ENCODE data around the gene CLPSL1. TPM values are rescaled to one million over a fixed set of nuclear protein-coding genes. Genes with fewer than 3 reads are reported as not detected.

The CLPSL1 gene
- total and polyA plus RNA-seq, 2 of the 13 experiments (the other 11 are each of a cell fraction or from before 2014, with no cell fraction given), result not detected

DNA sequence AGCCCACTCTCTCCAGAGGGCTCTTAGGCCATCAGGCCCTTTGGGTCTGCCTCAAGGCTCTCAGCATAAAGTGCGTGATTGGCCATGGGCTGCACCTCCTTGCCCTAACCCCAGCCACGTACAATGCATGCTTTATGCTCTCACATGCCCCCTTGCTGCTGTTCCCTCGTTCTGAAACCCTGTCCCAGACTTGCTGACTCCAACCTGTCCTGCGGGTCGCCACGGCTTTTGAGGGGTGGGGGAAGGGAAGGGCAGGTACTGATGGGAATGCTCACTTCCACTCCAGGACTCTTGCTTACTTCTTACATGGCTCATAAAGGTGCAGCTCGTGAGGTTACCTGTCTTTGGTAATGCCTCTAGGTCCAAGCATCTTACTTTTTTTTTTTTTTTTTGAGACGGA is 38.0 kb upstream of the CLPSL1 start (continued):
- TF ChIP-seq, protein P1, sequence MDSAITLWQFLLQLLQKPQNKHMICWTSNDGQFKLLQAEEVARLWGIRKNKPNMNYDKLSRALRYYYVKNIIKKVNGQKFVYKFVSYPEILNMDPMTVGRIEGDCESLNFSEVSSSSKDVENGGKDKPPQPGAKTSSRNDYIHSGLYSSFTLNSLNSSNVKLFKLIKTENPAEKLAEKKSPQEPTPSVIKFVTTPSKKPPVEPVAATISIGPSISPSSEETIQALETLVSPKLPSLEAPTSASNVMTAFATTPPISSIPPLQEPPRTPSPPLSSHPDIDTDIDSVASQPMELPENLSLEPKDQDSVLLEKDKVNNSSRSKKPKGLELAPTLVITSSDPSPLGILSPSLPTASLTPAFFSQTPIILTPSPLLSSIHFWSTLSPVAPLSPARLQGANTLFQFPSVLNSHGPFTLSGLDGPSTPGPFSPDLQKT (CRISPR knock-in tag; IDR thresholded peaks at IDR 0.05; ENCODE audit: borderline replicate concordance), result no peak
- TF ChIP-seq DR1 (CRISPR knock-in tag; IDR thresholded peaks at IDR 0.05) (no peak), ZNF33A (CRISPR knock-in tag; IDR thresholded peaks at IDR 0.05; ENCODE audit: borderline replicate concordance) (no peak), RBM22 (optimal IDR thresholded peaks at IDR 0.05; ENCODE audit: low read length) (no peak), ZKSCAN5 (CRISPR knock-in tag; IDR thresholded peaks at IDR 0.05) (no peak), ZFP62 (CRISPR knock-in tag; IDR thresholded peaks at IDR 0.05) (no peak), KAT7 (CRISPR knock-in tag; IDR thresholded peaks at IDR 0.05; ENCODE audit: borderline replicate concordance) (no peak), ZNF317 (CRISPR knock-in tag; IDR thresholded peaks at IDR 0.05) (no peak), SNRNP70 (IDR thresholded peaks at IDR 0.05; ENCODE audit: low read depth, low read length) (no peak), YY1 (IDR thresholded peaks at IDR 0.05; ENCODE audit: insufficient read depth, insufficient replicate concordance, low read depth, low read length) (no peak), FOXA3 (CRISPR knock-in tag; IDR thresholded peaks at IDR 0.05) (no peak), SKI (IDR thresholded peaks at IDR 0.05; ENCODE audit: partially characterized antibody) (no peak), ISL2 (CRISPR knock-in tag; IDR thresholded peaks at IDR 0.05) (no peak), AFF4 (CRISPR knock-in tag; IDR thresholded peaks at IDR 0.05) (no peak), PBX3 (CRISPR knock-in tag; IDR thresholded peaks at IDR 0.05; ENCODE audit: borderline replicate concordance) (no peak), ZNF136 (CRISPR knock-in tag; IDR thresholded peaks at IDR 0.05; ENCODE audit: low read depth) (no peak), GLMP (CRISPR knock-in tag; IDR thresholded peaks at IDR 0.05; ENCODE audit: borderline replicate concordance) (no peak), SALL1 (CRISPR knock-in tag; IDR thresholded peaks at IDR 0.05) (peak; percentile 30; the same call in 1 of the 2 replicates), KDM6A (CRISPR knock-in tag; IDR thresholded peaks at IDR 0.05; ENCODE audit: low read depth) (no peak), GABPA (IDR thresholded peaks at IDR 0.05; ENCODE audit: low read depth, low read length) (no peak), GABPA (CRISPR knock-in tag; IDR thresholded peaks at IDR 0.05; ENCODE audit: low read depth) (no peak)
- TF ChIP-seq, protein P2, sequence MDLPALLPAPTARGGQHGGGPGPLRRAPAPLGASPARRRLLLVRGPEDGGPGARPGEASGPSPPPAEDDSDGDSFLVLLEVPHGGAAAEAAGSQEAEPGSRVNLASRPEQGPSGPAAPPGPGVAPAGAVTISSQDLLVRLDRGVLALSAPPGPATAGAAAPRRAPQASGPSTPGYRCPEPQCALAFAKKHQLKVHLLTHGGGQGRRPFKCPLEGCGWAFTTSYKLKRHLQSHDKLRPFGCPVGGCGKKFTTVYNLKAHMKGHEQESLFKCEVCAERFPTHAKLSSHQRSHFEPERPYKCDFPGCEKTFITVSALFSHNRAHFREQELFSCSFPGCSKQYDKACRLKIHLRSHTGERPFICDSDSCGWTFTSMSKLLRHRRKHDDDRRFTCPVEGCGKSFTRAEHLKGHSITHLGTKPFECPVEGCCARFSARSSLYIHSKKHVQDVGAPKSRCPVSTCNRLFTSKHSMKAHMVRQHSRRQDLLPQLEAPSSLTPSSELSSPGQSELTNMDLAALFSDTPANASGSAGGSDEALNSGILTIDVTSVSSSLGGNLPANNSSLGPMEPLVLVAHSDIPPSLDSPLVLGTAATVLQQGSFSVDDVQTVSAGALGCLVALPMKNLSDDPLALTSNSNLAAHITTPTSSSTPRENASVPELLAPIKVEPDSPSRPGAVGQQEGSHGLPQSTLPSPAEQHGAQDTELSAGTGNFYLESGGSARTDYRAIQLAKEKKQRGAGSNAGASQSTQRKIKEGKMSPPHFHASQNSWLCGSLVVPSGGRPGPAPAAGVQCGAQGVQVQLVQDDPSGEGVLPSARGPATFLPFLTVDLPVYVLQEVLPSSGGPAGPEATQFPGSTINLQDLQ (CRISPR knock-in tag; IDR thresholded peaks at IDR 0.05), result no peak
